HS-27A (cell line): ENCODE results near the gene CMSS1.

ENCODE experiments used
- DNase-seq: peaks from one replicate; pipeline ENCODE4 v3.0.0-alpha.2; 2012; ENCODE audit warnings: low read depth, missing footprints

Gene CMSS1

GRCh38 chr3:99999536-99999935 lies 181.9 kb downstream of the CMSS1 start:
- DNase-seq: no peak

DNA sequence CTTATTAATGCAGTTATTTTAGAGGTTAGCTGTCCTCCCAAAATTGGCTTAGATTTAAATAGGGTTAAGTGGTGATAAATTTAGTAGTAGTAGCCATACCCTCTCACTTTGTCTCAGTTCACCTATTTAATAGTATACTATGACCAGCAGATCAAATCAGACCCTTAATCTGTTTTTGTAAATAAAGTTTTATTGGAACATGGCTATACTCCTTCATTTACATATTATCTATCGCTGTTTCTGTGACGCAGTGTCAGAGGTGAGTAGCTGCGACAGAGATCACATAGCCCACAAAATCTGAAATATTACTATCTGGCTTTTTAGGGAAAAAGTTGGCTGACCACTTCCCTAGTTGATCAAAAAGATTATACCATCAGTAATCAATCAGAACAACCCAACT lies 183.4 kb downstream of the CMSS1 start:
- DNase-seq: no peak

GRCh38 chr3:100001526-100002270 lies 184.0 kb downstream of the CMSS1 start:
- no peak for DNase-seq

- peak; percentile 50 for DNase-seq
These were observed 185.1 kb downstream of the CMSS1 start for GRCh38 chr3:100002599-100003350.

DNA sequence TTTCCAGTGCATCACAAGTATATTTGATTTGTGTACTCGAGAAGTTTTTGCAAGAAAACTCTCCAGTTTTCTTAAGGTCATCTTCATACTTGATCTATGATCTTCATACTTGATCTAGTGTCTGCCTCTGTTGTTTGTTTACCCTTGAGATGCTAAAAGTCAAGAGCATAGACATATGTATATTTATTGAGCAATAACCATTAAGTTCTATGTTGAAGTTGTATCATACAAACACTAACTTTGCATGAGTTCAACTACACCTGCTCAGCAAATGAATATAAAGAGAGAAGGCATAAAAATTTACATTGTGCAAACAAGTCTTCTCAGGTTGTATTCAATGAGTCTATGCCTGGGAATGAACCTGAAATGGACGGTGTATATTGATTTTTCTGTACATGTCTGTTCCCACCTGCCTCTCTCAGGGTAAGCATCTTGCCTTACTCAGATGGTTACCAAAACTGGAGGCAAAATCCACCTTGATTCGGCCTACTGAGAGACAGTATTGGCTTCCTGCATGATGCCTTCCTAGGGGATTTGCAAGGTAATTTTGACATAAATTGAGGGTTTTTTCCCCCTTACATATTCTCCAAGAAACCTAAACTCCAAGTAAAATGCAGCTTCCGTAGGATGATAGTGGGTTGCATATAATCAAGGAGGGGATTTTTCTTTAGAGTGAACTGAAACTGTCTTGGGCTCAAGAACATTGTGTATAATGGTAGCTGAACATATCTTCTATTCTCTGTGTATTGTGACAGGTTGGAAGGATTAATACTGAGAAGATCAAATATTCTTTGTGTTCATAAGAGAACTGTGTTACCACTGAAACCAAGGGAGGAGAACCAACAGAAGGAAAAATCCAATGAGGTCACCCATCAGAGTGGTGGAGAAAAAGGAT lies 186.2 kb downstream of the CMSS1 start:
- no peak for DNase-seq

DNA sequence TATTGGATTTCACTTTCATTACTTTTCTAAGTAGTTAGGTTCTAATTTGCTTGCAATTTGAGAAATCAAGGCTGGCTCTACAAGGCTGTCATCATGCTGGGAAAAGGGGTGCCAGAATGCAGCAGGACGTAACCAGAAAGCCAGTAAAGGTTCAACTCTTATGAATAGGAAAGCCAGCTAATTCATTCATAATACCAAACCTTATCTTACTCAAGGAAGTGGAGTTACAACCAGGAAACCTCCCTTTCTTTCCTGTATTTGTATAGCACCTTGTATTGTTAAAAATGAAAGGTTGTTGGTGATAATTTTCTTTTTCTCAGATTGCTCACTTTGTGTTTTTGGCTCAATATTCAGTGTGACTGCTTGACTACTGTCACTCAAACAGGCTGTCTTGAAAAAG lies 187.3 kb downstream of the CMSS1 start:
- no peak for DNase-seq

- no peak for DNase-seq
These were observed 188.2 kb downstream of the CMSS1 start for GRCh38 chr3:100005665-100006393.

DNA sequence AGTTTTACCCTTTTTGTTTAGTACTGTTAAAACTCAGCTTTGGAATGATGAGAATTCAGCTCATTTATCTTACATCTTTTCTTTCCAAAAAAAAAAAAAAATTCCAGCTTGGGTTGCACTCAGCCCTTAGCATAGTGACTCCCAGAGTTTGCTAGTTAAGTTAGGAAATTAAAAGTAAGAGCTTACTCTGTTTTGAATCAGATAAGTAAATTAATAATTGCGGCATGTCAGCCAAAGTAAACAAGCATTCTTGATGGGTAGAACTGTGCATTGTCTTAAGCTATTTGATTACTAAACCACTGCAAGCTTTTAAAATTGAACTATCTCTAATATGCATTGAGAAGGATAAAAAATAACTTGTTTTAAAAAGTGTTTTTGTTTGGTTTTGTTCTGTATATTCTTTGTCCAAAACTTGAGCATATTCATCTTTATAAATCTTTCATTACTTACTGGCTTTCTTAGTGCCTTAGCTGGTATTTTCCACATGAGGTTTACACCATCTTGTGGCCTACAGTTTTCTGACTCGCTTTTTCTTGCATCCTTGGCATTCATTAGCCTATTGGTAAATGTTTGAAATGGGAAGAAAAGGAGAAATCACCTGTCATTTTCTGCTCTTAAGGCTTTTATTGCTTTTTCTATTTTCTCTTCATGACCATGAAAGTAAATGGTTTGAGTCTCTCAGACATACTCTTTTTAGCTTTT lies 189.1 kb downstream of the CMSS1 start:
- DNase-seq: no peak

DNA sequence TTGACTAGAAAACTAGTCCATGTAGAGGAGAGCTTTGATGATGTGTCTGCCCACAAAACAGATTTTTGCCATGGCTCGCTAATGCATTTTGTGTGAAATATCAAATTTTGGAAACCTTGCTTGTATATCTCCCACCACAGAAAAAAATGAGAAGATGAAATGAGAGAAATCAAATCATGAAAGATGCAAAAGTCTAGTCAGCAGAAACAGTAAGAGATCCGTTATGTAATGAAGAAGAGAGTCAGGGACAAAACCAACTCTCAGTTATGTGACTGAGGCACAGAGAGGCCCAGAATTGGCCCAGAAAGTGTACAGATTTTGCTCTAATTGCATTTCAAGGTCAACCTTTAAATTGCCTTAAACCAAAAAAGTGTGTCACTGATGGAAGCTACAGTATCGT lies 189.7 kb downstream of the CMSS1 start:
- DNase-seq: no peak

DNA sequence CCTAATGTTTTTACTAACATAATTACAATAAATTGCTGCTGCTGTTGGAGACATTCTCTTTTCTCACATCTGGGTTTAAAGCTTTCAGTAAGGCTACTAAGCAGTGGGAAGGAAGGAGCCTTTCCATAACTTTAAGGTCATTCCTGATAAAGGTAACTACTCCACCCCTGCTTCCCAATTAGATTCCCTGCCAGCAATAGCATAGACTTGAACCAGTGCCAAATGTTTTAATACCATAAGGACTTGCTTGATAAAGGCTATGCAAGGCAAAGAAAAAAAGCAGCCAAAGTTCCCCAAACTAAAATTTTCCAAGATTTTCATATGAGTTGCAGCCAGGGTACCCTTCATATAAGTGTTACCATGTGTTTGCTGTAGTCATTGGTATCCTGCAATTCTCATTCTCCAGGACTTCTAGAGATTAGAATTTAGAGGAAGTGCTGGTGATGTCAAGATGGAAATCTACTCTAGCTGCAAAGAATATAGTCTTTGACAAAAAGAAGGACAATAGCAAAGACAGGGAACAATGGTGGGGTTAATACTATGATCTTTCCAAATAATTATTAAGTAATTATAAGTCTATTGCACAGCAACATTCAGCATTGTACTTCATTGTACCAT lies 190.5 kb downstream of the CMSS1 start:
- DNase-seq: no peak

DNA sequence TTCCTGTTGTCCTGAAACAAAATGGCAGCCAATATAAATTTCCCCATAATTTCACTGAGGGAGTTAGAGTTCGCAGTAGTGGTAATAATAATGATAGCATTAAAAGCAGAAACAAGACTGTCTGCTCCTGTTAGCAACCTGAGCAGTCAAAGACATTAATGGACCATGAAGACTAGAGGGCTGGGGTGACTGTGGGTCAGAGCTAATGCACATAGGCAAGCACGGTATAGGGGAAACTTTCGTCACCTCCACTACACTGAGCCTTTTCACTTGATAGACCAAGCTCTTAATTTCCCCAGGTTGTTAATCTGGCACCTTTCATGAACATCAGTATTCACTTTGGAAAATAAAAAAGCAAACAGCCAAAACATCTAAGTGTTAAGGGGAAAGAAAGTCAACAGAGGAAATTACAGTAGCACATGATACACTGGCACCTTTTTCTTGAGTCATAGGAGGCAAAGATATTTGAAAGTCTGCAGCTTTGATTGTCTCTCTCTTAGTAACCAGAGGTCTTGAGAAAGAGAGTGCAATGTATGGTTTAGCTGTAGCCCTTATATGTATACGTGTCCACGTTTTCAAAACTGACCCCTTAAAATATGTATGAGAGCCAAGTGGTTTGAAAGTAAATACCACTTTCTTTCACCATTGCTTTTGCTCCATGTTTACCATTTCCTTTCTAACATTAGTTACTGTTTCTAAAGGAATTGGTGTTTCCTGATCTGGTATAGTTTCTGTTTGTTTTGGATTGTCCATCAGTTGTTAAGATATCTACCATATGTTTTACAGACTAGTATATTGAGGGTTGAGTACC lies 191.8 kb downstream of the CMSS1 start:
- no peak for DNase-seq

DNA sequence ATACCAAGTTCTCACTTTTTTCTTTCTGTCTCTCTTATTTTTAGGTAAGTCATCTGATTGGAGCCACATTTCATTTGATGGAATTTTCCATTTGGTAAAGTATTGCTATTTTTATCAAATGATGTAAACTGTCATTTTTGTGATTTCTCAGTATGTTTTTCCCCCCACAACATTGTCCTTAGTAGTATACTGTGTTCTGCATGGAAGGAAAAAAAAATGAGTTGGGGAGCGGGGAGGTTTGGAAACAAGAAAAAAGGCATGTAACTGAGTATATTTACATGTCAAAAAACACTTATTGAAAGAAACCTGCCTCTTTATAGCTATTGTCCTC lies 192.4 kb downstream of the CMSS1 start:
- no peak for DNase-seq

GRCh38 chr3:100018806-100019205 lies 201.1 kb downstream of the CMSS1 start:
- no peak for DNase-seq

DNA sequence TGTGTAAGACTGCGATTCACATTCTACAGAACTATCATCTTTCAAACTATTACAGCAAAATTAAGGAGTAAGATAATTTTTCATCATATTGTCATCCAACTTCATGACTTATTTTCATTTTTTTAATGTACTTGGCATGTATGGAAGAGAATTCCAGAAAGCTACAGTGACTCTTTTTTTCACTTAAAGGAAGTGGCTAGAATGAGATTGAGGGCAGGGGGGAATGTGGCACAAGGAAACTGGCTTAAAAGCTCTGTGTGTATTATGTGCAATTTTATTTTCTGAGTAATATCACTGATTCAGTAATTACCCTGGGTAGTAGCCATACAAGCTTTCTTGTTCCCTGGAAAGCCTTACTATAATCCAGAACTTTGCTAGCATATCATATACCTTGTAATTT lies 202.1 kb downstream of the CMSS1 start:
- no peak for DNase-seq

DNA sequence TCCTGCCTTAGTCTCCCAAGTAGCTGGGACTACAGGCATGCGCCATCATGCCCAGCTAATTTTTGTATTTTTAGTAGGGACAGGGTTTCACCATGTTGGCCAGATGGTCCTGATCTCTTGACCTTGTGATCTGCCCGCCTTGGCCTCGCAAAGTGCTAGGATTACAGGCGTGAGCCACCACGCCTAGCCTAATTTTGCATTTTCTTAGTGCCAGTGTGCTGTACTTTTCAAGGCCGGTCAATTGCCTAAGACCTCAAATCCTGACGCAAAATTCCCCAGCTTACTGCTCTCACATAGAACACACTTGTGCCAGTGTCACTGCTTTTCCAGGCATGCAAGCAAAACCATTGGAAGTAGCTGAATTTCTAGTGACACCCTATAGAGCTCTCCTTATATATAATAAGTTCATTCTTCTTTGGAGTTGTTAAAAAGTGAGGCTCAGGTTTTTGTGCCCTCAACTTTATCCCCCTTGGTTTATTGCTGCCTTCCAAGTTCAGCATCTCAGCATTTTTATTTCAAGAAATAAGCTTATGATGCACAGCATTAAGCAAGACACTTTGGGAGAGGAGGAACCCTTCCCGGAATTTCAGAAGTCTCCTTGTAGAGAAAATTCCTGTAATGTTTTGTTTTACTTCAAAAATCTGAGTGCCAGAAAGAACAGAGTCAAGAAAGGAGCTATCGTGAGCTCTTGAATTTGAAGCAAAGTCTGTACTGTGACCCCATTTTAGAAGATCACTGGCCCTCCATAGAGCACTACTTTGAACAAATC lies 203.4 kb downstream of the CMSS1 start:
- DNase-seq: no peak

DNA sequence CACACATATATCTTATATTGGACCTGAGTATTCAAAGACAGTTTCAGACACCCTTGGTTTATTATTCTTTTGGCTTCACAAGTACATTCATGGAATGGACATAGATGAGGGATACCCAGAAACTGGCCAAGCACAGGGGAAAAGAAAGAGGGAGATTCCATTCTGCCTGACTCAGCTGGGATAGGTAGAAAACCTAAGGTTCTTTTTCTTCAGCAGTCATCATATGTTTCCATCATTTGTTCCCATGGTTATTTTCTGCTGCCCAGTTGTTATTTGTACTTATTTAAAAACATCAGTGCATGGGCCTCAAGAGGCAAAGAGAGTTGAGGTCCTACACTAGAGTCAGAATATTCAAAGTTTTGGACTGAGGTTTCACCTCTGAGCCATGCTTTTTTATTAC lies 204.8 kb downstream of the CMSS1 start:
- no peak for DNase-seq

- DNase-seq: no peak
These were observed 205.5 kb downstream of the CMSS1 start for GRCh38 chr3:100023150-100023549.

DNA sequence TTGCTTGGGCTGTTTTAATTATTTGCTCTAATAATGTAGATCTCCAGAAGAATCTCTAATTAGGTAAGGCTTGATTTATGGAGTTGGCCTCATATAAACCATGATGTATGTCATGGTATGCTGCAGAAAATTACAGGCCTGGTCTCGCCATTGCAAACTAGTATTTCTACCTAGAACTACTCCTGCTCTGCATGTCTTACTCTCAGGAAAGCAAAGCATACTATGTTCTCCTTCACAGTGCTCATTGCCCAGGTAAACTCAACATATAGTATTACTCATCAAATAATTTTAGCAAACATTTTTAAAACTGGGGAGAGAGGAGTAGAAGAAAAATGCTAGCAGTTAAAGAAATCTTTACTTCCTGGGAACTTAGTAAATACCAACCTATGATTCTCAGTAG lies 205.9 kb downstream of the CMSS1 start:
- DNase-seq: no peak

GRCh38 chr3:100024520-100025303 lies 207.1 kb downstream of the CMSS1 start:
- no peak for DNase-seq
